H1 (cell line): ENCODE data around the gene GDPD4. TPM values are rescaled to one million over a fixed set of nuclear protein-coding genes. Genes with fewer than 3 reads are reported as not detected.

ENCODE experiments used
- CTCF ChIA-PET: fragments of 300-600 bp; sonication (Branson Sonifier 250); formaldehyde crosslinking; loops from one replicate; lab custom pipeline; 2021; ENCODE audit not compliant: partially characterized antibody; lab: Charles Lee
- POLR2A ChIA-PET: fragments of 300-600 bp; sonication (Branson Sonifier 250); formaldehyde crosslinking; loops from one replicate; lab custom pipeline; 2021; ENCODE audit warnings: inconsistent platforms; ENCODE audit not compliant: partially characterized antibody; lab: Charles Lee
- DNase-seq, 2 experiments: peaks; one replicate each; pipeline versions ENCODE4 v3.0.0 to v3.0.0-alpha.2; 2010 to 2022; ENCODE audit warnings: low spot score in 2 of 2, low read depth in 1 of 2, mixed read lengths in 1 of 2
- FAIRE-seq: peaks from 2 replicates; lab custom pipeline; 2011; peaks lifted over from hg19 to GRCh38; lab: Jason Lieb, UNC
- H2AFZ ChIP-seq: 2 replicates; pipeline ENCODE4 v1.8.1; 2012; ENCODE audit warnings: low read length, inconsistent platforms
- H2AK5ac ChIP-seq: 2 replicates; pipeline ENCODE4 v1.6.1; 2013; ENCODE audit warnings: low read depth, low read length
- H2BK120ac ChIP-seq: replicated peaks from 2 replicates; pipeline ENCODE3; 2013; ENCODE audit warnings: low read depth, low read length, inconsistent platforms
- H2BK12ac ChIP-seq: 2 replicates; pipeline ENCODE4 v1.6.1; 2013; ENCODE audit warnings: low read depth, low read length
- H2BK15ac ChIP-seq: 2 replicates; pipeline ENCODE4 v1.6.1; 2013; ENCODE audit warnings: low read length
- H2BK20ac ChIP-seq: 2 replicates; pipeline ENCODE4 v1.6.1; 2013; ENCODE audit warnings: low read length
- H2BK5ac ChIP-seq: 2 replicates; pipeline ENCODE4 v1.6.1; 2013; ENCODE audit warnings: low read depth, low read length
- H3K14ac ChIP-seq: 2 replicates; pipeline ENCODE4 v1.6.1; 2013; ENCODE audit warnings: inconsistent platforms; ENCODE audit not compliant: insufficient read length
- H3K18ac ChIP-seq: 2 replicates; pipeline ENCODE4 v1.6.1; 2013; ENCODE audit warnings: low read length; ENCODE audit errors: extremely low read depth
- H3K23ac ChIP-seq: 2 replicates; pipeline ENCODE4 v1.6.1; 2013; ENCODE audit warnings: inconsistent platforms; ENCODE audit not compliant: insufficient read length
- H3K23me2 ChIP-seq: 2 replicates; pipeline ENCODE4 v1.6.1; 2013; ENCODE audit warnings: low read depth, low read length
- H3K27ac ChIP-seq: 2 replicates; pipeline ENCODE4 v1.6.1; 2011; ENCODE audit warnings: low read depth, low read length, inconsistent platforms
- H3K27me3 ChIP-seq, 4 experiments: replicated peaks in 1 of 4; 1 replicate in 1 of 4; 2 replicates in 3 of 4; pipeline versions ENCODE4 v1.6.1 to v1.8.1; 2011 to 2013; ENCODE audit warnings: low read length in 3 of 4, mild to moderate bottlenecking in 3 of 4, inconsistent platforms in 2 of 4, mixed read lengths in 2 of 4, moderate library complexity in 1 of 4; ENCODE audit not compliant: control insufficient read depth in 3 of 4, insufficient read depth in 3 of 4; ENCODE audit errors: extremely low read depth in 1 of 4
- H3K36me3 ChIP-seq, 4 experiments: 2 replicates each; pipeline versions ENCODE4 v1.6.1 to v1.8.1; 2011 to 2013; ENCODE audit warnings: mild to moderate bottlenecking in 4 of 4, low read length in 3 of 4, moderate library complexity in 2 of 4, control low read depth in 1 of 4, inconsistent platforms in 1 of 4; ENCODE audit not compliant: insufficient read depth in 4 of 4, control insufficient read depth in 2 of 4
- H3K4ac ChIP-seq: replicated peaks from 2 replicates; pipeline ENCODE3; 2013; ENCODE audit warnings: low read length, low read depth, mixed read lengths, inconsistent platforms; ENCODE audit not compliant: insufficient read length
- H3K4me1 ChIP-seq, 4 experiments: replicated peaks in 1 of 4; 1 replicate in 1 of 4; 2 replicates in 3 of 4; pipeline versions ENCODE4 v1.6.1 to v1.8.1; 2011 to 2013; ENCODE audit warnings: low read length in 3 of 4, inconsistent platforms in 2 of 4, mixed read lengths in 1 of 4; ENCODE audit not compliant: insufficient read depth in 4 of 4, control insufficient read depth in 3 of 4
- H3K4me2 ChIP-seq, 2 experiments: 2 replicates each; pipeline versions ENCODE4 v1.6.1 to v1.8.1; 2011 to 2013; ENCODE audit warnings: low read depth in 2 of 2, low read length in 2 of 2, control low read depth in 1 of 2, inconsistent platforms in 1 of 2, mild to moderate bottlenecking in 1 of 2; ENCODE audit not compliant: insufficient read depth in 1 of 2
- H3K4me3 ChIP-seq, 4 experiments: fragments of 200-600, 300-600 bp in 1 of 4; sonication (generic), shearing (Covaris generic), sonication (Bioruptor Twin) in 1 of 4; 2 replicates each; pipeline versions ENCODE4 v1.5.1 to v1.8.1; 2011 to 2016; ENCODE audit warnings: low read length in 4 of 4, low read depth in 3 of 4, control low read depth in 2 of 4, inconsistent platforms in 2 of 4, mild to moderate bottlenecking in 2 of 4, mixed read lengths in 1 of 4, moderate library complexity in 1 of 4; ENCODE audit not compliant: insufficient read depth in 2 of 4; ENCODE audit errors: extremely low read depth in 1 of 4
- H3K56ac ChIP-seq: replicated peaks from 2 replicates; pipeline ENCODE3; 2013; ENCODE audit warnings: low read depth, mild to moderate bottlenecking, mixed read lengths, low read length, inconsistent platforms; ENCODE audit not compliant: insufficient read length
- H3K79me1 ChIP-seq: 2 replicates; pipeline ENCODE4 v1.6.1; 2013; ENCODE audit warnings: low read depth, low read length, control low read depth
- H3K79me2 ChIP-seq, 2 experiments: 2 replicates each; pipeline versions ENCODE4 v1.6.1 to v1.8.1; 2012 to 2013; ENCODE audit warnings: low read length in 2 of 2, mild to moderate bottlenecking in 2 of 2, inconsistent platforms in 1 of 2; ENCODE audit not compliant: insufficient read depth in 2 of 2, control insufficient read depth in 1 of 2
- H3K9ac ChIP-seq, 4 experiments: replicated peaks in 1 of 4; 1 replicate in 1 of 4; 2 replicates in 3 of 4; pipeline versions ENCODE4 v1.6.1 to v1.8.1; 2011 to 2013; ENCODE audit warnings: low read depth in 3 of 4, low read length in 3 of 4, control low read depth in 2 of 4, mild to moderate bottlenecking in 2 of 4, moderate library complexity in 2 of 4, inconsistent platforms in 1 of 4; ENCODE audit errors: extremely low read depth in 1 of 4
- H3K9me3 ChIP-seq, 2 experiments: 2 replicates each; pipeline versions ENCODE4 v1.6.1 to v1.8.1; 2012 to 2013; ENCODE audit warnings: mild to moderate bottlenecking in 2 of 2, moderate library complexity in 2 of 2, control low read depth in 1 of 2, inconsistent platforms in 1 of 2, low read depth in 1 of 2, low read length in 1 of 2, mixed read lengths in 1 of 2; ENCODE audit not compliant: insufficient read depth in 2 of 2
- H4K20me1 ChIP-seq, 2 experiments: replicated peaks in 1 of 2; 2 replicates each; pipeline versions ENCODE3 to v1.8.1; 2011 to 2013; ENCODE audit warnings: inconsistent platforms in 2 of 2, low read length in 2 of 2, mild to moderate bottlenecking in 1 of 2; ENCODE audit not compliant: insufficient read depth in 2 of 2, control insufficient read depth in 1 of 2
- H4K5ac ChIP-seq: 2 replicates; pipeline ENCODE4 v1.6.1; 2013; ENCODE audit warnings: low read length, low read depth, mixed read lengths, inconsistent platforms; ENCODE audit not compliant: insufficient read length
- H4K8ac ChIP-seq: 2 replicates; pipeline ENCODE4 v1.8.0; 2013; ENCODE audit warnings: mild to moderate bottlenecking, moderate library complexity, low read length, inconsistent platforms; ENCODE audit not compliant: insufficient read depth; ENCODE audit errors: extremely low read depth
- H4K91ac ChIP-seq: replicated peaks from 2 replicates; pipeline ENCODE3; 2013; ENCODE audit warnings: low read length, mixed read lengths, inconsistent platforms; ENCODE audit not compliant: insufficient read length
- ASH2L ChIP-seq: fragments of 200-600, 300-600 bp; sonication (generic); IDR thresholded peaks from one replicate; pipeline ENCODE4 v1.7.1; 2017; ENCODE audit warnings: low read length
- CBX8 ChIP-seq: fragments of 300-800, 300-1000 bp; sonication (generic); IDR thresholded peaks from 2 replicates; pipeline ENCODE4 v1.7.1; 2016; ENCODE audit warnings: low read depth, low read length, borderline replicate concordance
- HDAC2 ChIP-seq, 2 experiments: fragments of 300-600 bp in 1 of 2; sonication (generic) in 1 of 2; IDR thresholded peaks; 2 replicates each; pipeline ENCODE4 v1.6.1; 2011 to 2012; ENCODE audit warnings: low read depth in 2 of 2, low read length in 2 of 2, mild to moderate bottlenecking in 2 of 2, moderate library complexity in 2 of 2, borderline replicate concordance in 1 of 2, inconsistent platforms in 1 of 2
- RXRA ChIP-seq: IDR thresholded peaks from 2 replicates; pipeline ENCODE4 v1.6.1; 2011; ENCODE audit warnings: low read depth, mild to moderate bottlenecking, low read length, moderate library complexity; ENCODE audit not compliant: insufficient read depth
- SIX5 ChIP-seq: IDR thresholded peaks from 2 replicates; pipeline ENCODE4 v1.6.1; 2011; ENCODE audit warnings: mild to moderate bottlenecking, low read depth, low read length
- YY1 ChIP-seq: IDR thresholded peaks from 2 replicates; pipeline ENCODE4 v1.6.1; 2011; ENCODE audit warnings: low read depth, mild to moderate bottlenecking, low read length
- WGBS, 2 experiments: shearing (Covaris generic) in 1 of 2; methylation state at CpG; one replicate each; pipeline versions ENCODE4 v1.1.6 to v1.1.7; 2013 to 2015; ENCODE audit warnings: low lambda C conversion rate in 2 of 2, mixed read lengths in 2 of 2, inconsistent platforms in 1 of 2, low coverage in 1 of 2, missing lambda C conversion rate in 1 of 2; ENCODE audit not compliant: insufficient replicate concordance in 2 of 2, insufficient coverage in 1 of 2, insufficient read length in 1 of 2; ENCODE audit errors: extremely low coverage in 1 of 2, missing lambda C conversion rate in 1 of 2; 5-methylcytosine and 5-hydroxymethylcytosine counted together
- polyA plus RNA-seq, 7 experiments: library from polyadenylated mRNA; depleted of rRNA in 3 of 7; stranded (reverse) in 5 of 7; unstranded in 2 of 7; fragments of >200 nt in 5 of 7; fragments of 200-250 nt in 2 of 7; gene quantifications; 1 replicate in 5 of 7; 2 replicates in 1 of 7; 4 replicates in 1 of 7; pipeline versions ENCODE4 v1.2.1 to v1.2.3, GENCODE V29; 2011 to 2013; ENCODE audit warnings: missing spikeins in 2 of 7, mixed read lengths in 2 of 7
- total RNA-seq: library from RNA; stranded (reverse); fragmentation: NEBNext Ultra II Directional; extraction: Animal tissue kit (Norgen Biotek cat#: 25700); gene quantifications from 2 replicates; pipeline ENCODE4 v1.2.1, GENCODE V29; 2021

Gene GDPD4
- total and polyA plus RNA-seq, 2 of the 8 experiments (the other 6 are each of a cell fraction or from before 2014, with no cell fraction given), result not detected

DNA sequence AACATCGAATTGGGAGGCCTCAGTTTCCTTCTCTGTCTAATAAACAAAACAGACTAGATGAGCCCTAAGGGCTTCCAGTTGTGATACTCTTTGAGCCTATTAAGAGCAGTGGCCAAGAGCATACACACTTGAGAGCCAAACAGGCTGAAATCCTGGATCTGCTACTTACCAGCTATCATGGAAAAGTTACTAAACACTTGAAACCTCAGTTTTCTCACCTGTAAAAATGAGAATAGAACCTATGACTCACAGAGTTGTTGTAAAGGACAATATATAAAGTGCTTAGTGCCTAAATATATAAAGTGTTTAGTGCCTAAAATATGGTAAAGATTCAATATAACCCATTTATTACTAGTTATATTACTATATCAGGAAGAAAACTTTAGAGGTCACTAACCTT lies 23.7 kb upstream of the GDPD4 start:
- Histone ChIP-seq H2AFZ (no peak overlapping the region), H2BK5ac (no peak overlapping the region), H2BK15ac (no peak overlapping the region), H3K27me3 (no peaks in the 10 kb centered on the region), H3K4me3 (no peak overlapping the region), H3K36me3 (peaks cover 0 to 18% (median 6%) of the 10 kb centered on the region in 4 experiments), H3K79me1 (no peaks in the 10 kb centered on the region), H3K23me2 (no peaks in the 10 kb centered on the region), H2BK12ac (no peak overlapping the region), H3K14ac (no peak overlapping the region), H4K20me1 (peaks cover 0 to 2% of the 10 kb centered on the region in 2 experiments), H3K79me2 (no peaks in the 10 kb centered on the region; a peak in 1 of 4 replicates), H3K56ac (no peak overlapping the region), H4K5ac (no peak overlapping the region), H3K27ac (no peak overlapping the region), H3K4me2 (no peak overlapping the region), H3K4me1 (no peaks in the 10 kb centered on the region), H2BK20ac (no peak overlapping the region), H2BK120ac (no peak overlapping the region), H3K9ac (no peak overlapping the region), H4K91ac (no peak overlapping the region), H2AK5ac (no peak overlapping the region), H3K23ac (no peak overlapping the region), H3K9me3 (no peaks in the 10 kb centered on the region), H3K18ac (no peak overlapping the region), H4K8ac (no peak overlapping the region), H3K4ac (no peak overlapping the region)
- POLR2A ChIA-PET, result interaction anchor here (0.7 kb wide), 1 partner anchor 26 kb away, joined by 3 read pairs; no protein-coding TSS in a partner anchor
- 86% methylated on average over 1 of the region's 1 CpG; no CpG with 5 or more reads in 1 of the 2 experiments for WGBS, 2 experiments
- CTCF ChIA-PET, result interaction anchor here (0.6 to 0.9 kb wide), 5 partner anchors 11 to 278 kb away, joined by 3 to 4 read pairs (median 3); no protein-coding TSS in a partner anchor
- FAIRE-seq, result no peak
- DNase-seq, result no peak
- TF ChIP-seq HDAC2 (IDR thresholded peaks at IDR 0.05; ENCODE audit: borderline replicate concordance in 1 of 2, low read depth in 2 of 2, low read length in 2 of 2), result no peak
- no peak for TF ChIP-seq YY1
- TF ChIP-seq CBX8, result no peak
- TF ChIP-seq RXRA, result no peak
- TF ChIP-seq SIX5, result no peak
- no peak for TF ChIP-seq ASH2L
